Mesodermal cell (in vitro differentiated cells): Measurements from ENCODE around the gene ONECUT1.

Experiments
- H3K27ac ChIP-seq: 2 replicates; pipeline ENCODE4 v1.7.0; 2013; ENCODE audit warnings: mild to moderate bottlenecking, low read depth, low read length, moderate library complexity; ENCODE audit not compliant: severe bottlenecking
- H3K36me3 ChIP-seq: 2 replicates; pipeline ENCODE4 v1.7.1; 2013; ENCODE audit warnings: mild to moderate bottlenecking, low read length, moderate library complexity; ENCODE audit not compliant: control insufficient read depth, insufficient read depth
- H3K4me1 ChIP-seq: one replicate; pipeline ENCODE4 v1.7.1; 2013; ENCODE audit warnings: mild to moderate bottlenecking, low read length; ENCODE audit not compliant: insufficient read depth, control insufficient read depth, poor library complexity, severe bottlenecking
- H3K4me3 ChIP-seq: 2 replicates; pipeline ENCODE4 v1.7.0; 2013; ENCODE audit warnings: low read length, control low read depth, mild to moderate bottlenecking; ENCODE audit not compliant: insufficient read depth, poor library complexity, severe bottlenecking; ENCODE audit errors: extremely low read depth
- H3K9me3 ChIP-seq: 2 replicates; pipeline ENCODE4 v1.7.1; 2013; ENCODE audit warnings: mild to moderate bottlenecking, low read length, moderate library complexity; ENCODE audit not compliant: control insufficient read depth
- WGBS, 2 experiments: methylation state at CpG; one replicate each; pipeline ENCODE4 v1.1.5; 2013; ENCODE audit warnings: missing lambda C conversion rate in 2 of 2; ENCODE audit not compliant: insufficient coverage in 2 of 2; 5-methylcytosine and 5-hydroxymethylcytosine counted together

ONECUT1 gene

DNA sequence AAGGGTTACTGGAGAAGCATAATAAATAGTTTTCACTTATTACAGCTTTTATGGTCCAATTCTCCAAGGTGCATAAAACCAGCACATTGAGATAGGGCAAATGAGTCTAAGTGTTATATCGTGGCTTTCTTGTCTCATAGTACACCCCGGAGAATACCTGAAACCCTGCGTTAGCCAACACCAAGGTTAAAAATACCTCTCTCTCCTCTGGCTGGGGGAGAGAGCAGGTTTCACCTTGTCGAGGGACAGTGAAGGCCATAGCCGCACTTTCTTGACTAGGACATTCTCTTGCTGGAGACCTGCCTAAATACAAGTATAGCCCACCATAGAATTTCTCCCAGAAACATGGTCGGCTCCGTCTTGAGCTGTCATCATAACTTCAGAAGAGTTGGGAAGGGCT lies 59.5 kb downstream of the ONECUT1 start:
- Histone ChIP-seq H3K4me1 (peaks cover 16% of the 10 kb centered on the region), H3K9me3 (no peaks in the 10 kb centered on the region), H3K27ac (no peak overlapping the region), H3K4me3 (no peak overlapping the region), H3K36me3 (no peaks in the 10 kb centered on the region)
- 94% methylated on average over 6 of the region's 7 CpGs; no CpG with 5 or more reads in 1 of the 2 experiments for WGBS, 2 experiments

DNA sequence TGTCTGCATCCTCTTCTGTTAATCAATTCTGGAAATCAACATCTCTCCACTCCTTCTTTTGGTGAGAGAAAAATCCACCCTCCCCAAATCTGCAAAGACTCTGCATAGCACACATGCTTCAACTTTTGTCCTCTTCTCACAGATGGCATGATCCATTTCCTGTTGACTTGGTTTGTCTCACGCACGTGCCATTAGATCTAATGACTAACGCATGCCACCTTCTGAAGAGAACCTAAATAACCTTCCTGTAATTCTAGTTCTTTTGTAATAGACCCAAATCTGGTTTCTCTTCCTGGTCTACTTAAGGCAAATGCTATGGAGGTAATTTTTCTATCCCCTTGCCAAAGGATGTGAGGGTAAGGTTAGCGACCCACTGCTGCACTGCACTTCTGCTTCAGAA lies 60.0 kb downstream of the ONECUT1 start:
- Histone ChIP-seq H3K4me3 (no peak overlapping the region), H3K27ac (no peak overlapping the region), H3K36me3 (no peaks in the 10 kb centered on the region), H3K4me1 (peaks cover 16% of the 10 kb centered on the region), H3K9me3 (no peaks in the 10 kb centered on the region)
- WGBS, 2 experiments, result 80 to 91% methylated on average over 1 to 3 of the region's 4 CpGs

GRCh38 chr15:52728899-52729298 lies 61.2 kb downstream of the ONECUT1 start:
- Histone ChIP-seq H3K36me3 (no peaks in the 10 kb centered on the region), H3K9me3 (no peaks in the 10 kb centered on the region), H3K4me3 (no peak overlapping the region), H3K4me1 (peaks cover 12% of the 10 kb centered on the region), H3K27ac (no peak overlapping the region)
- no CpG with 5 or more reads among the region's 2 CpGs for WGBS, 2 experiments

DNA sequence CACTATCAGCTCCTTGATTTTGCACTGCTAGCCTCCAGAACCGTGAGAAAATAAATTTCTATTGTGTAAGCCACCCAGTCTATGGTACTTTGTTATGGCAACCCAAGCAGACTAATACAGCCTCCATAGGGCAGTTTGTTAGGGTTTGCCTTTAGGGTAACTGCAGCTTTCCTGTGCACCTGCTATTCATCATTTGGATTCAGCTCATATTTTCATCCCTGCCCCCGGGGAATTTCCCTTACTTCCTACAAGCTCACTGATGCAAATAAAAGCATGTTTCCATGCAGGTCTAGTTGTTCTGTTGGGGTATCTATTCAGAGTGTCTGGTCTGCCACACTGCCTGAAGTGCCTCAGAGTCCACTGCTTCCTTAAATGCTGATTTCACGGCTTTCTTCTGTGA lies 62.3 kb downstream of the ONECUT1 start:
- WGBS, 2 experiments, result 100% methylated on average over 1 of the region's 3 CpGs; no CpG with 5 or more reads in 1 of the 2 experiments
- Histone ChIP-seq H3K9me3 (no peaks in the 10 kb centered on the region), H3K4me3 (no peak overlapping the region), H3K27ac (no peak overlapping the region), H3K36me3 (no peaks in the 10 kb centered on the region), H3K4me1 (peaks cover 3% of the 10 kb centered on the region)

DNA sequence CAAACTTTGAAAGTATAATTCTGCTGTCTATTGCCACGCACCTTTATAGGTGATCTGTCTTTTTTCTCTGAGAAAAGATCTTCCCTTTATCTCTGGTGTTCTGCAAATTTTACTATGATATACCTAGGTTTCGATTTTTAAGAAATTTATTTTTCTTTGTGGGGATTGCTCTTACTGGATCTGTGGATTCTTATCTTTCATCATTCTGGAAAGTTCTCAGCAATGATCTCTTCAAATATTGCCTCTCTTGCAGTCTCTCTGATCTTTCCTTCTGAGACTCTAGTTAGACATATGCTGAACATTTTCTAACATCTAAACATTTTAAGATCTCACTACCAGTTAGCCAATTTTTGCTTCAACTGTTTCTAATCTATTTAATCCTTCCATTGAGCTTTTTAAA lies 63.9 kb downstream of the ONECUT1 start:
- no peak overlapping the region for H3K4me3 ChIP-seq
- no peaks in the 10 kb centered on the region for H3K9me3 ChIP-seq
- no peak overlapping the region for H3K27ac ChIP-seq
- no CpG with 5 or more reads among the region's 2 CpGs for WGBS, 2 experiments
- peaks cover 3% of the 10 kb centered on the region for H3K4me1 ChIP-seq
- no peaks in the 10 kb centered on the region for H3K36me3 ChIP-seq

DNA sequence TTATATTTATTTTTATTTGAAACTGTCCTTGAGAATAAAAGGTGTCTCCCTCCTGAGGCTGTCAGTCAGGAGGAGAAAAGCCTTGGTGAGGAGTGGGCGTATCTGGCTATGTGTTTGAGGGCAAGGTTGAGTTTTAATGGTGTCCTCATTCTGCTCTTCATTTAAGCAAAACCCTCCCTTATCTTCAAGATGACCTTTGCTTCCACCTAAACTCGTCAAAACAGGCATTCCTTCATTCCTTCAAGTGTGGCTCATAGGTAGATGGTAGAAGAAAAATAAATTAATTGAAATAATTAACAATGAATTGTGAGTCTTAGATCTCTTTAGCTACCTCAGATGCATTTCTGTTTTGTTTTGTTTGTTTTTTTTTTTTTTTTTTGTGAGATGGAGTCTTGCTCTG lies 71.6 kb downstream of the ONECUT1 start:
- H3K36me3 ChIP-seq, result no peaks in the 10 kb centered on the region
- no peaks in the 10 kb centered on the region for H3K4me1 ChIP-seq
- no peak overlapping the region for H3K27ac ChIP-seq
- no CpG with 5 or more reads among the region's 2 CpGs for WGBS, 2 experiments
- H3K9me3 ChIP-seq, result no peaks in the 10 kb centered on the region
- H3K4me3 ChIP-seq, result no peak overlapping the region

GRCh38 chr15:52717924-52718323 lies 72.2 kb downstream of the ONECUT1 start:
- Histone ChIP-seq H3K36me3 (no peaks in the 10 kb centered on the region), H3K4me1 (no peaks in the 10 kb centered on the region), H3K4me3 (no peak overlapping the region), H3K27ac (no peak overlapping the region), H3K9me3 (no peaks in the 10 kb centered on the region)
- WGBS, 2 experiments, result 90 to 100% methylated on average over 1 to 2 of the region's 6 CpGs

GRCh38 chr15:52717481-52717880 lies 72.7 kb downstream of the ONECUT1 start:
- WGBS, 2 experiments, result 83 to 84% methylated on average over 4 of the region's 6 CpGs
- Histone ChIP-seq H3K36me3 (no peaks in the 10 kb centered on the region), H3K27ac (no peak overlapping the region), H3K4me1 (no peaks in the 10 kb centered on the region), H3K9me3 (no peaks in the 10 kb centered on the region), H3K4me3 (no peak overlapping the region)

- no peaks in the 10 kb centered on the region for H3K36me3 ChIP-seq
- H3K4me1 ChIP-seq, result no peaks in the 10 kb centered on the region
- no peak overlapping the region for H3K4me3 ChIP-seq
- 50 to 100% methylated on average over 1 of the region's 2 CpGs for WGBS, 2 experiments
- no peak overlapping the region for H3K27ac ChIP-seq
- H3K9me3 ChIP-seq, result no peaks in the 10 kb centered on the region
These were observed 73.6 kb downstream of the ONECUT1 start for GRCh38 chr15:52716536-52716935.

GRCh38 chr15:52715411-52715810 lies 74.7 kb downstream of the ONECUT1 start:
- no peaks in the 10 kb centered on the region for H3K4me1 ChIP-seq
- 66 to 80% methylated on average over 3 to 5 of the region's 5 CpGs for WGBS, 2 experiments

DNA sequence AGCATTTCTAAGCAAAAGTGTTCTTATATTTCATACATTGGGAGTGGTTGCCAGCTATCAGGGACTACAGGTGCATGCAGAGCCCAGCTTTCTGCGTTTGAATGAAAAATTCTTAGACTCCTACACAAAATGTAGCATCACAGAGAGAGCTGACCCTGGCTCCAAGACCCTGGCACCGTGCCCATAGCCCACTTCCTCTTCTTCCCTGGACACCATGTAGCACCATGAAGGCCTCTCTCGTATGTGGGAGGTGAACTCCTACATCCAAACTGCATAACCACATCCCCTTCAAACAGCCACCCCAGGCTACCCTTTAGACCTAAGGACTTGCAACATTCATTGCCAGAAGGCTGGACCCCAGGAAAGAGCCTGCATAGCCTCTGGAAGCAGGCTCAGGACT lies 75.2 kb downstream of the ONECUT1 start:
- WGBS, 2 experiments, result 83 to 92% methylated on average over 1 to 3 of the region's 3 CpGs
- no peaks in the 10 kb centered on the region for H3K9me3 ChIP-seq

More at GRCh38 chr15:52715411-52715810, 74.7 kb downstream of the ONECUT1 start:
- no peak overlapping the region for H3K4me3 ChIP-seq
- H3K36me3 ChIP-seq, result no peaks in the 10 kb centered on the region
- H3K9me3 ChIP-seq, result no peaks in the 10 kb centered on the region
- no peak overlapping the region for H3K27ac ChIP-seq

More for the DNA sequence above, 75.2 kb downstream of the ONECUT1 start:
- Histone ChIP-seq H3K27ac (no peak overlapping the region), H3K4me3 (no peak overlapping the region), H3K4me1 (peaks cover under 1% of the 10 kb centered on the region), H3K36me3 (no peaks in the 10 kb centered on the region)
